ENCODE results near the gene LRRC71. TPM values are rescaled to one million over a fixed set of nuclear protein-coding genes. Genes with fewer than 3 reads are reported as not detected.

LRRC71 gene
- total and polyA plus RNA-seq, 2 of the 8 experiments (the other 6 are each of a cell fraction or from before 2014, with no cell fraction given): 0.05 TPM; not detected in 1

- no peak for DNase-seq (ENCODE audit: low read depth in 1 of 2, low spot score in 2 of 2)
- H2AFZ ChIP-seq (ENCODE audit: low read length): no peak overlapping the region
- H2AK5ac ChIP-seq (ENCODE audit: low read depth, low read length): peak overlapping the region; percentile 20; the same call in 1 of the 2 replicates
- no peak overlapping the region for H3K56ac ChIP-seq (replicated peaks; ENCODE audit: insufficient read length, low read depth, low read length)
- WGBS, 2 experiments (ENCODE audit: extremely low coverage in 1 of 2, insufficient coverage in 1 of 2, insufficient read length in 1 of 2, insufficient replicate concordance in 2 of 2, low coverage in 1 of 2, low lambda C conversion rate in 2 of 2, missing lambda C conversion rate in 1 of 2): 74% methylated on average over 13 of the region's 13 CpGs; no CpG with 5 or more reads in 1 of the 2 experiments
- no peaks in the 10 kb centered on the region for H3K79me2 ChIP-seq (ENCODE audit: control insufficient read depth in 1 of 2, insufficient read depth in 2 of 2, low read length in 2 of 2)
- H3K4me1 ChIP-seq (replicated peaks in 1 of 4; ENCODE audit: control insufficient read depth in 3 of 4, insufficient read depth in 4 of 4, low read length in 3 of 4): peaks cover 8 to 39% (median 16%) of the 10 kb centered on the region in 4 experiments
- no peak overlapping the region for H2BK15ac ChIP-seq (ENCODE audit: low read length)
- H3K14ac ChIP-seq (ENCODE audit: insufficient read length): no peak overlapping the region
- H4K20me1 ChIP-seq (replicated peaks in 1 of 2; ENCODE audit: control insufficient read depth in 1 of 2, insufficient read depth in 2 of 2, low read length in 2 of 2): no peaks in the 10 kb centered on the region
- no peak for TF ChIP-seq SAP30 (IDR thresholded peaks at IDR 0.05; ENCODE audit: insufficient read depth, insufficient replicate concordance, low read length)
- TF ChIP-seq KDM1A (IDR thresholded peaks at IDR 0.05; ENCODE audit: borderline replicate concordance, low read length): peak; percentile 89
- peak; percentile 33 for TF ChIP-seq EZH2 (IDR thresholded peaks at IDR 0.05; ENCODE audit: low read depth, low read length, severe bottlenecking)
- H3K36me3 ChIP-seq (ENCODE audit: control insufficient read depth in 2 of 4, insufficient read depth in 4 of 4, low read length in 3 of 4): no peaks in the 10 kb centered on the region
- no peaks in the 10 kb centered on the region for H3K79me1 ChIP-seq (ENCODE audit: low read depth, low read length)
- no peak overlapping the region for H3K4me3 ChIP-seq (ENCODE audit: extremely low read depth in 1 of 4, insufficient read depth in 2 of 4, low read depth in 3 of 4, low read length in 4 of 4)
- no peak overlapping the region for H4K8ac ChIP-seq (ENCODE audit: extremely low read depth, insufficient read depth, low read length)
- no peak overlapping the region for H3K27ac ChIP-seq (ENCODE audit: low read depth, low read length)
- no peak overlapping the region for H2BK5ac ChIP-seq (ENCODE audit: low read depth, low read length)
- no peak overlapping the region for H2BK120ac ChIP-seq (replicated peaks; ENCODE audit: low read depth, low read length)
- no peak overlapping the region for H3K9ac ChIP-seq (replicated peaks in 1 of 4; ENCODE audit: extremely low read depth in 1 of 4, low read depth in 3 of 4, low read length in 3 of 4)
- H2BK20ac ChIP-seq (ENCODE audit: low read length): no peak overlapping the region
- H3K4me2 ChIP-seq (ENCODE audit: insufficient read depth in 1 of 2, low read depth in 2 of 2, low read length in 2 of 2): peak overlapping the region; percentile 3 to 46; a peak in 2 of 4 replicates
- no peaks in the 10 kb centered on the region for H3K9me3 ChIP-seq (ENCODE audit: insufficient read depth in 2 of 2, low read depth in 1 of 2, low read length in 1 of 2)
- H4K5ac ChIP-seq (ENCODE audit: insufficient read length, low read depth, low read length): no peak overlapping the region
- H3K27me3 ChIP-seq (replicated peaks in 1 of 4; ENCODE audit: control insufficient read depth in 3 of 4, extremely low read depth in 1 of 4, insufficient read depth in 3 of 4, low read length in 3 of 4): peaks cover 0 to 27% (median 24%) of the 10 kb centered on the region in 4 experiments; a peak in 6 of 7 replicates
- CTCF ChIA-PET (ENCODE audit: partially characterized antibody): interaction anchor here (0.9 to 31.4 kb wide), 15 partner anchors 9 to 226 kb away, joined by 3 to 719 read pairs (median 4); partner anchors contain the start of genes INSRR, LRRC71 and NTRK1
- no peak overlapping the region for H3K4ac ChIP-seq (replicated peaks; ENCODE audit: insufficient read length, low read depth, low read length)
- no peak overlapping the region for H2BK12ac ChIP-seq (ENCODE audit: low read depth, low read length)
- H3K23me2 ChIP-seq (ENCODE audit: low read depth, low read length): 0 out of 2 replicates have a peak, but pooled peaks cover 2% of the 10 kb centered on the region
- no peak overlapping the region for H4K91ac ChIP-seq (replicated peaks; ENCODE audit: insufficient read length, low read length)
- FAIRE-seq: no peak
- POLR2A ChIA-PET (ENCODE audit: partially characterized antibody): interaction anchor here (0.8 to 1.9 kb wide), 8 partner anchors 9 to 208 kb away, joined by 3 to 10 read pairs (median 4); partner anchors contain the start of gene NES
- no peak overlapping the region for H3K18ac ChIP-seq (ENCODE audit: extremely low read depth, low read length)
- no peak overlapping the region for H3K23ac ChIP-seq (ENCODE audit: insufficient read length)
Measured at GRCh38 chr1:156885880-156886355, 34.5 kb upstream of the LRRC71 start.
